ENCODE data around the gene CCDC191. TPM values are rescaled to one million over a fixed set of nuclear protein-coding genes. Genes with fewer than 3 reads are reported as not detected.

The CCDC191 gene, protein sequence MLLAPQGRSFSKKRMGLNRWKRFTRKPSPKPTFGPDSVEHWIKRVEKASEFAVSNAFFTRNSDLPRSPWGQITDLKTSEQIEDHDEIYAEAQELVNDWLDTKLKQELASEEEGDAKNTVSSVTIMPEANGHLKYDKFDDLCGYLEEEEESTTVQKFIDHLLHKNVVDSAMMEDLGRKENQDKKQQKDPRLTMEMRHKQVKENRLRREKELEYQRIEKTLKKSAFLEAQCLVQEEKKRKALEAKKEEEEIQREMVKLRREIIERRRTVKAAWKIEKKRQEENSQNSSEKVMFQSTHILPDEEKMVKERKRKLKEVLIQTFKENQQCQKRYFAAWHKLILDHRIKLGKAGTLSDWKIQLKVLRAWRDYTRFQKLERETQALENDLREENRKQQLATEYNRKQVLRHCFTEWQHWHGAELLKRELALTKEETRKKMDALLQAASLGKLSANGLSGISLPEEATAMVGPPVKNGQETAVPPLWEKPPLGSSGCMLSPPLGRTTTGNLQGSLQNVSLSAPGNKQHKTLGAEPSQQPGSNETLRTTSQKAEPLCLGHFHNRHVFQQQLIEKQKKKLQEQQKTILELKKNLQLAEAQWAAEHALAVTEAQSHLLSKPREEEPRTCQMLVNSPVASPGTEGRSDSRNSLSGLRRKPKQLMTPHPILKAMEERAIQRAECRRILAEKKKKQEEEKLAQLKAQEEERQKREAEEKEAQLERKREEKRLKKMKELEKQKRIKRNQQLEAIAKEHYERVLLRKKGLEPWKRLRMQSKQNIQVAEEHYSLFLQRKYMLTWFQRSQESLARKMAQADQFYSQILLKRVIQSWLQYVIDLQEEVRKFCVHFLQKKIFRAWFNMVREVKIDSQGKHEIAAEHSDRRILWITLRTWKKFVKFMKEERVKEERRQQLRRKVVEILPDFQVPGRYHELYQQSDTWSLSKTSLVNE
- total RNA-seq = 0.21 TPM

DNA sequence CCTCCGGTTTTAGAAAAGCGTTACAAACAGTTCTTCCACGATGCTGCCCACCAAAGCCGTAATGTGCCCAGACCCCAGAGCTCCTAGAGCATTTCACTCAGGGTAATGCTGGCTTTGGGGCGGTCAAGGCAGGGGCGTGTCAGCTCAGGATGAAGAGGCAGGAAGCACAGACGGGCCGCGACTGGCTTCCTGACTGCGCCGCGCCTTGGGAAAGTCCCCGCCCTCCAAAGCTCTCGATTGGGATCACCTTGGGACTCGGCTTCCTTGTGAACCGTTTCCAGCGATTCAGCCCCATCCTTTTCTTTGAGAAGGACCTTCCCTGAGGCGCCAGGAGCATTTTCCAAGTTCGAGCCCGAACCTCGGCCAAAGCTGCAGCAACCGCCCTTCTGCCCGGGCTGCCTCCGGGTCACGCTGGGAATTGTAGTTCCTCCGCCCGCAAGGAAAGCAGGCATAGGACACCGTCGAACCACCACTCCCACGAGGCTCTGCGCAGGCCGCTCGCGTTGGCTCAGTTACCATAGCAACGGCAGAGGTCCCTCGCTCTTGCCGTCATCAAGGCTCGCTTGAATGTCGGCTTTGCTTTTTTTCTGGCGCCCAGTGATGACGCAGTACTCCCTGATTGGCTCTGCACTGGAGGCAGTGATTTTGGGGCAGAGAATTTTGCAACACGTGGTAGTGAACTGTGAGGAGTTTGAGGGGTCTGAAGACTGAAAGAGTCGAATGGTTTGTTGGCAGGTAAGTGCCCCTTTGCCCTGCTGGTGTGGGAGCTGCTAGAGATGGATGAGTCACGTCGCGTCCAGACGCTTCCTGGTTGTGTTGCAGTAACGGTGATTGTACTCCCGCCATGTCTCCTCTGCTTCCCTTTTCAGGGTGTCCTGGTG lies at the start of gene CCDC191, which contains the start of gene QTRT2:
CCDC191 (minus strand) TSS at position 397 of the 881 bp plus-strand sequence; CDS start at position 337, 60 bp downstream.
QTRT2 (plus strand) TSS at position 608 of the 881 bp plus-strand sequence. CDS start 8,521 bp downstream, outside the sequence.
- intact Hi-C loops (cut with DNase I) = loop anchor here (1.0 to 10.0 kb wide), 9 partner anchors 96 to 1494 kb away; partner anchors contain the start of genes ATG3, ATP6V1A, GRAMD1C and NAA50
- H3K4me3 ChIP-seq = peak within 1 kb of the TSS; percentile 73 to 80
- no peaks in the 10 kb centered on the region for H3K36me3 ChIP-seq
- no peaks in the 10 kb centered on the region for H3K27me3 ChIP-seq
- peaks cover 8% of the 10 kb centered on the region in 2 donors for H3K4me1 ChIP-seq
- H3K27ac ChIP-seq = peak within 1 kb of the TSS; percentile 61 to 68
- no peaks in the 10 kb centered on the region for H3K9me3 ChIP-seq
- peak; percentile 96 to 100 for DNase-seq (ENCODE audit: low spot score in 2 of 2)
- TF ChIP-seq, protein P1, sequence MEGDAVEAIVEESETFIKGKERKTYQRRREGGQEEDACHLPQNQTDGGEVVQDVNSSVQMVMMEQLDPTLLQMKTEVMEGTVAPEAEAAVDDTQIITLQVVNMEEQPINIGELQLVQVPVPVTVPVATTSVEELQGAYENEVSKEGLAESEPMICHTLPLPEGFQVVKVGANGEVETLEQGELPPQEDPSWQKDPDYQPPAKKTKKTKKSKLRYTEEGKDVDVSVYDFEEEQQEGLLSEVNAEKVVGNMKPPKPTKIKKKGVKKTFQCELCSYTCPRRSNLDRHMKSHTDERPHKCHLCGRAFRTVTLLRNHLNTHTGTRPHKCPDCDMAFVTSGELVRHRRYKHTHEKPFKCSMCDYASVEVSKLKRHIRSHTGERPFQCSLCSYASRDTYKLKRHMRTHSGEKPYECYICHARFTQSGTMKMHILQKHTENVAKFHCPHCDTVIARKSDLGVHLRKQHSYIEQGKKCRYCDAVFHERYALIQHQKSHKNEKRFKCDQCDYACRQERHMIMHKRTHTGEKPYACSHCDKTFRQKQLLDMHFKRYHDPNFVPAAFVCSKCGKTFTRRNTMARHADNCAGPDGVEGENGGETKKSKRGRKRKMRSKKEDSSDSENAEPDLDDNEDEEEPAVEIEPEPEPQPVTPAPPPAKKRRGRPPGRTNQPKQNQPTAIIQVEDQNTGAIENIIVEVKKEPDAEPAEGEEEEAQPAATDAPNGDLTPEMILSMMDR (IDR thresholded peaks at IDR 0.05) = no peak

DNA sequence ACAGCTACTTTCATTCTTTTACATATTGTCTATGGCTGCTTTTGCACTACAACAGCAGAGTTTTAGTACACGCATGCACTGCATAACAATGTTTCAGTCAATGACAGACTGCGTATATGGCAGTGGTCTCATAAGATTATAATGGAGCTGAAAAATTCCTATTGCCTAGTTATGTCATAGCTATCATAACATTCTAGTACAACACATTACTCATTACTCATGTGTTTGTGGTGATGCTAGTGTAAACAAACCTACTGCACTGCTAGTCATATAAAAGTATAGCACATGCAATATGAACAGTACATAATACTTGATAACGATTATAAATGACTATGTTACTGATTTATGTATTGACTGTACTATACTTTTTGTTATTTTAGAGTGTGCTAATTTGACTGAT lies 48.1 kb upstream of the CCDC191 start:
- Histone ChIP-seq H3K4me3 (no peak overlapping the region), H3K27me3 (no peaks in the 10 kb centered on the region), H3K4me1 (no peaks in the 10 kb centered on the region), H3K36me3 (no peaks in the 10 kb centered on the region), H3K9me3 (no peaks in the 10 kb centered on the region), H3K27ac (no peak overlapping the region)
- DNase-seq (ENCODE audit: low spot score in 2 of 2) = no peak
- TF ChIP-seq, protein P1 (IDR thresholded peaks at IDR 0.05) = no peak
- intact Hi-C loops (cut with DNase I) = no loop called here

DNA sequence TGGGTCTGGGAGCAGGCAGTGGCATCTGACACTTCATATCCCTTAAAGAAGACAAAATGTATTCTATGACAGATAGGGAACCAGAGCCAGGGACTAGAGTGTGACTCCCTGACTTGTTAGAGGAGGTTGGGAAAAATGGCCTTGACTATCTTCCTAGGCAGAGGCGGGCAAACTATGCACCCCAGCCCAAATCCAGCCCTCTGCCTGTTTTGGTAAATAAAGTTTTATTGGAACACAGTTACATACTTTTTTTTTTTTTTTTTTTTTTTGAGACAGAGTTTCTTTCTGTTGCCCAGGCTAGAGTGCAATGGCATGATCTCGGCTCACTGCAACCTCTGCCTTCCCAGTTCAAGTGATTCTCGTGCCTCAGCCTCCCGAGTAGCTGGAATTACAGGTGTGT lies 47.5 kb upstream of the CCDC191 start:
- TF ChIP-seq, protein P1 (IDR thresholded peaks at IDR 0.05) = no peak
- DNase-seq (ENCODE audit: low spot score in 2 of 2) = no peak
- H3K9me3 ChIP-seq = no peaks in the 10 kb centered on the region
- H3K4me3 ChIP-seq = no peak overlapping the region
- H3K36me3 ChIP-seq = no peaks in the 10 kb centered on the region
- H3K27me3 ChIP-seq = no peaks in the 10 kb centered on the region
- no peak overlapping the region for H3K27ac ChIP-seq
- H3K4me1 ChIP-seq = no peaks in the 10 kb centered on the region
- intact Hi-C loops (cut with DNase I) = no loop called here

DNA sequence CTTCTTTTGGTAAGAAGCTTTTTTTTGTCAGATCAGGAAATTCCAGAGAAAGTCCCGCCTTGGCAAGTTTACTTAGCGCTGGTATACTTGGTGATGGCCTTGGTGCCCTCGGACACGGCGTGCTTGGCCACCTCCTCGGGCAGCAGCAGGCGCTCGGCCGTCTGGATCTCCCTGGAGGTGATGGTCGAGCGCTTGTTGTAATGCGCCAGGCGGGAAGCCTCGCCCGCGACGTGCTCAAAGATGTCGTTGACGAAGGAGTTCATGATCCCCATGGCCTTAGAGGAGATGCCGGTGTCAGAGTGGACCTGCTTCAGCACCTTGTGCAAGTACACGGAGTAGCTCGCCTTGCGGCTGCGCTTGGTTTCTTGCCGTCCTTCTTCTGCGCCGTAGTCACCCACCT lies 46.9 kb upstream of the CCDC191 start:
- H3K9me3 ChIP-seq = no peaks in the 10 kb centered on the region
- intact Hi-C loops (cut with DNase I) = no loop called here
- TF ChIP-seq, protein P1 (IDR thresholded peaks at IDR 0.05) = no peak
- H3K4me3 ChIP-seq = no peak overlapping the region
- no peaks in the 10 kb centered on the region for H3K27me3 ChIP-seq
- no peak for DNase-seq (ENCODE audit: low spot score in 2 of 2)
- no peaks in the 10 kb centered on the region for H3K4me1 ChIP-seq
- H3K27ac ChIP-seq = no peak overlapping the region
- H3K36me3 ChIP-seq = no peaks in the 10 kb centered on the region

DNA sequence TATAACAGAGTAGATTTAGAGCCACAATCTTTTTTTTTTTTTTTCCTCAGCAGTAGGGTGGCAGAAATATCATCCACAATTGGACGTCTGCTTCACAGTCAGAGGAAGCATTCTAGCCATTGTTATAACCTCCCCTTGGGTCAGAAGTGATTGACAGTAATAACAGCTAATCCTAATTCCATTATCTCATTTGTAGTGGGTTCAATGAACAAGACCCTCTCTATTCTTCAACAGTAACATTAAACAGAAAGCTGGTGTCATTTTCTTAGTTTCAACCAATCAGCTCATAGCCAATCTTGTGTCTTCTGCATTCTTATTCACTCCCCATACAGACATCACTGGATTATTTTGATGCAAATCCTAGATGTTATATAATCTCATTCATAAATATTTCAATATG lies 44.8 kb upstream of the CCDC191 start:
- H3K27ac ChIP-seq = no peak overlapping the region
- no peaks in the 10 kb centered on the region for H3K9me3 ChIP-seq
- DNase-seq (ENCODE audit: low spot score in 2 of 2) = no peak
- intact Hi-C loops (cut with DNase I) = no loop called here
- no peak overlapping the region for H3K4me3 ChIP-seq
- H3K4me1 ChIP-seq = no peaks in the 10 kb centered on the region
- no peaks in the 10 kb centered on the region for H3K36me3 ChIP-seq
- TF ChIP-seq, protein P1 (IDR thresholded peaks at IDR 0.05) = no peak
- H3K27me3 ChIP-seq = no peaks in the 10 kb centered on the region
